H9 (cell line): Measurements from ENCODE around the gene MDH2. TPM values are rescaled to one million over a fixed set of nuclear protein-coding genes. Genes with fewer than 3 reads are reported as not detected.

ENCODE experiments used
- DNase-seq: peaks from one replicate; pipeline ENCODE4 v3.0.0-alpha.2; 2017
- H2AFZ ChIP-seq: one replicate; pipeline ENCODE4 v1.6.1; 2013; ENCODE audit warnings: mild to moderate bottlenecking, low read length, control low read depth, moderate library complexity
- H2AK5ac ChIP-seq: 2 replicates; pipeline ENCODE4 v1.6.1; 2013; ENCODE audit warnings: low read length, control low read depth, mixed read lengths; ENCODE audit not compliant: insufficient read length
- H2BK120ac ChIP-seq: one replicate; pipeline ENCODE4 v1.6.1; 2013; ENCODE audit warnings: low read depth, mild to moderate bottlenecking, low read length, control low read depth, inconsistent platforms; ENCODE audit not compliant: poor library complexity, severe bottlenecking
- H2BK12ac ChIP-seq: 2 replicates; pipeline ENCODE4 v1.6.1; 2013; ENCODE audit warnings: low read length, control low read depth, mixed read lengths, low read depth; ENCODE audit not compliant: insufficient read length
- H2BK15ac ChIP-seq: 2 replicates; pipeline ENCODE4 v1.6.1; 2013; ENCODE audit warnings: low read depth, low read length, control low read depth
- H2BK20ac ChIP-seq: one replicate; pipeline ENCODE4 v1.6.1; 2013; ENCODE audit warnings: low read depth, mild to moderate bottlenecking, low read length, control low read depth, inconsistent platforms; ENCODE audit not compliant: poor library complexity, severe bottlenecking
- H2BK5ac ChIP-seq: 2 replicates; pipeline ENCODE4 v1.6.1; 2013; ENCODE audit warnings: low read length, control low read depth, mixed read lengths; ENCODE audit not compliant: insufficient read length
- H3K14ac ChIP-seq: 2 replicates; pipeline ENCODE4 v1.6.1; 2013; ENCODE audit warnings: low read length, control low read depth; ENCODE audit not compliant: insufficient read depth
- H3K18ac ChIP-seq: 2 replicates; pipeline ENCODE4 v1.6.1; 2013; ENCODE audit warnings: low read depth, mild to moderate bottlenecking, mixed read lengths, low read length, control low read depth; ENCODE audit not compliant: insufficient read length
- H3K23ac ChIP-seq: 2 replicates; pipeline ENCODE4 v1.6.1; 2013; ENCODE audit warnings: low read length, control low read depth, mixed read lengths, low read depth; ENCODE audit not compliant: insufficient read length
- H3K23me2 ChIP-seq: 2 replicates; pipeline ENCODE4 v1.6.1; 2013; ENCODE audit warnings: low read depth, mild to moderate bottlenecking, mixed read lengths, low read length, control low read depth; ENCODE audit not compliant: insufficient read length, poor library complexity, severe bottlenecking
- H3K27ac ChIP-seq: 2 replicates; pipeline ENCODE4 v1.5.1; 2013; ENCODE audit warnings: low read length, control low read depth, mixed read lengths, low read depth; ENCODE audit not compliant: insufficient read length
- H3K27me3 ChIP-seq: 2 replicates; pipeline ENCODE4 v1.6.1; 2013; ENCODE audit warnings: low read length, control low read depth, inconsistent platforms; ENCODE audit not compliant: insufficient read depth
- H3K4ac ChIP-seq: 2 replicates; pipeline ENCODE4 v1.6.1; 2013; ENCODE audit warnings: low read depth, mild to moderate bottlenecking, control low read depth, inconsistent platforms, low read length, moderate library complexity
- H3K4me1 ChIP-seq: 2 replicates; pipeline ENCODE4 v1.6.1; 2013; ENCODE audit warnings: low read length, control low read depth, inconsistent platforms; ENCODE audit not compliant: insufficient read depth
- H3K4me2 ChIP-seq: 2 replicates; pipeline ENCODE4 v1.6.1; 2013; ENCODE audit warnings: low read length, control low read depth, mixed read lengths; ENCODE audit not compliant: insufficient read length, insufficient read depth
- H3K56ac ChIP-seq: 2 replicates; pipeline ENCODE4 v1.6.1; 2013; ENCODE audit warnings: low read depth, mild to moderate bottlenecking, mixed read lengths, low read length, control low read depth; ENCODE audit not compliant: insufficient read length
- H3K79me1 ChIP-seq: 2 replicates; pipeline ENCODE4 v1.6.1; 2013; ENCODE audit warnings: low read depth, mild to moderate bottlenecking, moderate library complexity, low read length, control low read depth, inconsistent platforms; ENCODE audit not compliant: insufficient read depth, poor library complexity, severe bottlenecking
- H3K79me2 ChIP-seq: 2 replicates; pipeline ENCODE4 v1.6.1; 2013; ENCODE audit warnings: low read length, control low read depth, inconsistent platforms; ENCODE audit not compliant: insufficient read depth
- H3K9ac ChIP-seq: 2 replicates; pipeline ENCODE4 v1.6.1; 2013; ENCODE audit warnings: low read length, control low read depth, mixed read lengths; ENCODE audit not compliant: insufficient read length; ENCODE audit errors: extremely low read depth
- H3K9me3 ChIP-seq: one replicate; pipeline ENCODE4 v1.6.1; 2013; ENCODE audit warnings: low read depth, low read length, inconsistent platforms; ENCODE audit not compliant: control insufficient read depth
- H3T11ph ChIP-seq: one replicate; pipeline ENCODE4 v1.6.1; 2013; ENCODE audit warnings: mild to moderate bottlenecking, low read length, control low read depth, inconsistent platforms
- H4K20me1 ChIP-seq: one replicate; pipeline ENCODE4 v1.6.1; 2013; ENCODE audit not compliant: control insufficient read depth, insufficient read length, insufficient read depth
- H4K5ac ChIP-seq: 2 replicates; pipeline ENCODE4 v1.6.1; 2013; ENCODE audit warnings: low read depth, mild to moderate bottlenecking, mixed read lengths, low read length, control low read depth; ENCODE audit not compliant: insufficient read length
- H4K8ac ChIP-seq: replicated peaks from 2 replicates; pipeline ENCODE4 v1.6.1; 2013; ENCODE audit warnings: low read length, control low read depth, mixed read lengths, low read depth; ENCODE audit not compliant: insufficient read length
- H4K91ac ChIP-seq: 2 replicates; pipeline ENCODE4 v1.6.1; 2013; ENCODE audit warnings: low read depth, mild to moderate bottlenecking, moderate library complexity, mixed read lengths, low read length, control low read depth; ENCODE audit not compliant: insufficient read length
- H3K27ac Mint-ChIP-seq, 3 experiments: 2 replicates in 2 of 3; 3 replicates in 1 of 3; pipeline ENCODE4 v1.8.0; 2020 to 2021; ENCODE audit warnings: mixed read lengths in 3 of 3, mild to moderate bottlenecking in 1 of 3, moderate library complexity in 1 of 3
- H3K27me3 Mint-ChIP-seq: 2 replicates; pipeline ENCODE4 v1.8.0; 2021; ENCODE audit warnings: low read depth, mild to moderate bottlenecking, moderate library complexity, mixed read lengths
- H3K36me3 Mint-ChIP-seq, 3 experiments: 2 replicates in 2 of 3; 3 replicates in 1 of 3; pipeline ENCODE4 v1.8.0; 2020 to 2021; ENCODE audit warnings: low read depth in 3 of 3, mixed read lengths in 3 of 3; ENCODE audit not compliant: insufficient read depth in 1 of 3
- H3K4me1 Mint-ChIP-seq, 2 experiments: 2 replicates each; pipeline ENCODE4 v1.8.0; 2020; ENCODE audit warnings: mixed read lengths in 2 of 2
- H3K4me3 Mint-ChIP-seq, 2 experiments: 2 replicates in 1 of 2; 3 replicates in 1 of 2; pipeline ENCODE4 v1.8.0; 2020 to 2021; ENCODE audit warnings: mild to moderate bottlenecking in 2 of 2, mixed read lengths in 2 of 2, moderate library complexity in 1 of 2
- H3K9me3 Mint-ChIP-seq, 2 experiments: 2 replicates in 1 of 2; 3 replicates in 1 of 2; pipeline ENCODE4 v1.8.0; 2020; ENCODE audit warnings: mild to moderate bottlenecking in 2 of 2, mixed read lengths in 2 of 2, moderate library complexity in 1 of 2
- WGBS: extraction: QIAGEN DNeasy Blood & Tissue Kit; methylation state at CpG from one replicate; pipeline ENCODE4 v1.1.7; 2013; ENCODE audit warnings: missing lambda C conversion rate, low lambda C conversion rate, mixed read lengths; ENCODE audit not compliant: insufficient read length; ENCODE audit errors: extremely low coverage; 5-methylcytosine and 5-hydroxymethylcytosine counted together
- total RNA-seq: library from RNA; stranded (reverse); gene quantifications from 2 replicates; pipeline ENCODE4 v1.2.1, GENCODE V29; 2021
- TF ChIP-seq, protein P1 (sequence below): fragments of 200-600 bp; sonication (generic); conservative IDR thresholded peaks from 3 replicates; pipeline ENCODE4 v1.8.0; 2021; ENCODE audit warnings: antibody characterized with exemption, mild to moderate bottlenecking

Gene MDH2
- total RNA-seq, 1 experiment from 2014 or later: 260 TPM

DNA sequence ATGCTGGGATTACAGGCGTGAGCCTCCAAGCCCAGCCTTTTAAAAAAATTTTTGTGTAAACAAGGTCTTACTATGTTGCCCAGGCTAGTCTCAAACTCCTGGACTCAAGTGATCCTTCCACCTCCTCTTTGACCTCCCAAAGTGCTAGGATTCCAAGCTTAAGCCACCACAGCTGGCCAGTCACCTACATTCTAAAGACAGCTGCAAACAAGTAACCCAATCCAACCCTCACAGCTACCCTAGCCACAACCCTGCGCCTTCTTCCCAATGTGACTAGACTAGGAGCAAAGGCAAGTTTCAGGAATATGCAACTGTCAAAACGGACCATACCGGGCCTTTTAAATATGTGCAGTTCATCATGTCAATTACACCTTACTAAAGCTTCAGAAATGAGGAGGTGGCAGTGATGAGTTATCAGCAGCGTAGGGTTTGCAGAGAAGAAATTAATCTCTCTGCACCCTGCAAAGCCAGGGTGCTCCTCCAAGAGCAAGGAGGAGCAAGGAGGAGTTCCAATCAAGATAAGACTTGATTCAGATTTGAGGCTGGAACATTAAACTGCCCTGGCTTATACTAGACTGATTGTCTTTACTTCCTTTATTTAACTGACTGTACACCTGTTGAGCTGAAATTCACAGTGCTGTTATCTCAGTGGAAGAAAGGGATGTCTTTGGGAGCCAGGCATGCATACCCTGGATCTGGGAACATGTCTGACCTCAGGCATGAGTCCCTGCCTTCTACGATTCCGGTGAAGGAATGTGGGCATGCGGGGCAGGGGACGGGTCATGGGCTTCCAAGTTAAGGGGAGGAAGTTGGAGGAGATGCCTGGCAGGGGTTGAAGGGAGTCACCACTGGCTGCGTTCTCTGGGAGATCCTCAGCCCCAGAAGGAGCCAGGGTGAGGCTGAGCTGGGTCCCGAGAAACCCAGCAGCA lies 38.0 kb upstream of the MDH2 start:
- no peak overlapping the region for H3K56ac ChIP-seq
- no peaks in the 10 kb centered on the region for H3K27me3 ChIP-seq
- H3K79me1 ChIP-seq: no peaks in the 10 kb centered on the region
- no peak overlapping the region for H3K4ac ChIP-seq
- H3K23ac ChIP-seq: no peak overlapping the region
- 0 out of 4 replicates have a peak, but pooled peaks cover 0 to 2% of the 10 kb centered on the region in 2 experiments for H3K4me1 Mint-ChIP-seq
- no peak overlapping the region for H3K27ac ChIP-seq
- no peak overlapping the region for H4K5ac ChIP-seq
- no peak overlapping the region for H3K9ac ChIP-seq
- H4K8ac ChIP-seq: no peak overlapping the region
- TF ChIP-seq, protein P1, sequence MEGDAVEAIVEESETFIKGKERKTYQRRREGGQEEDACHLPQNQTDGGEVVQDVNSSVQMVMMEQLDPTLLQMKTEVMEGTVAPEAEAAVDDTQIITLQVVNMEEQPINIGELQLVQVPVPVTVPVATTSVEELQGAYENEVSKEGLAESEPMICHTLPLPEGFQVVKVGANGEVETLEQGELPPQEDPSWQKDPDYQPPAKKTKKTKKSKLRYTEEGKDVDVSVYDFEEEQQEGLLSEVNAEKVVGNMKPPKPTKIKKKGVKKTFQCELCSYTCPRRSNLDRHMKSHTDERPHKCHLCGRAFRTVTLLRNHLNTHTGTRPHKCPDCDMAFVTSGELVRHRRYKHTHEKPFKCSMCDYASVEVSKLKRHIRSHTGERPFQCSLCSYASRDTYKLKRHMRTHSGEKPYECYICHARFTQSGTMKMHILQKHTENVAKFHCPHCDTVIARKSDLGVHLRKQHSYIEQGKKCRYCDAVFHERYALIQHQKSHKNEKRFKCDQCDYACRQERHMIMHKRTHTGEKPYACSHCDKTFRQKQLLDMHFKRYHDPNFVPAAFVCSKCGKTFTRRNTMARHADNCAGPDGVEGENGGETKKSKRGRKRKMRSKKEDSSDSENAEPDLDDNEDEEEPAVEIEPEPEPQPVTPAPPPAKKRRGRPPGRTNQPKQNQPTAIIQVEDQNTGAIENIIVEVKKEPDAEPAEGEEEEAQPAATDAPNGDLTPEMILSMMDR: no peak
- no peaks in the 10 kb centered on the region for H3K27me3 Mint-ChIP-seq
- no peaks in the 10 kb centered on the region for H3K23me2 ChIP-seq
- no peak overlapping the region for H2BK12ac ChIP-seq
- no peaks in the 10 kb centered on the region for H3K4me1 ChIP-seq
- no peak overlapping the region for H3T11ph ChIP-seq
- H3K14ac ChIP-seq: no peak overlapping the region
- no peak overlapping the region for H2BK20ac ChIP-seq
- no peak overlapping the region for H2BK15ac ChIP-seq
- no peaks in the 10 kb centered on the region for H3K9me3 ChIP-seq
- no peak overlapping the region for H2AFZ ChIP-seq
- no peaks in the 10 kb centered on the region for H4K20me1 ChIP-seq
- peak overlapping the region in 2 of 3 experiments; percentile 69 to 90; a peak in 3 of 7 replicates for H3K27ac Mint-ChIP-seq
- no peak overlapping the region for H4K91ac ChIP-seq
- H3K18ac ChIP-seq: no peak overlapping the region
- H3K4me2 ChIP-seq: no peak overlapping the region
- H3K79me2 ChIP-seq: no peaks in the 10 kb centered on the region
- H2AK5ac ChIP-seq: no peak overlapping the region
- no CpG with 5 or more reads among the region's 11 CpGs for WGBS
- no peaks in the 10 kb centered on the region for H3K9me3 Mint-ChIP-seq
- H2BK120ac ChIP-seq: no peak overlapping the region
- no peak overlapping the region for H2BK5ac ChIP-seq
- no peak for DNase-seq
- H3K4me3 Mint-ChIP-seq: no peak overlapping the region
- H3K36me3 Mint-ChIP-seq: peaks cover 8 to 13% (median 12%) of the 10 kb centered on the region in 3 experiments; a peak in 6 of 7 replicates
